ENCODE measurements around the gene NLGN1.

Gene NLGN1

DNA sequence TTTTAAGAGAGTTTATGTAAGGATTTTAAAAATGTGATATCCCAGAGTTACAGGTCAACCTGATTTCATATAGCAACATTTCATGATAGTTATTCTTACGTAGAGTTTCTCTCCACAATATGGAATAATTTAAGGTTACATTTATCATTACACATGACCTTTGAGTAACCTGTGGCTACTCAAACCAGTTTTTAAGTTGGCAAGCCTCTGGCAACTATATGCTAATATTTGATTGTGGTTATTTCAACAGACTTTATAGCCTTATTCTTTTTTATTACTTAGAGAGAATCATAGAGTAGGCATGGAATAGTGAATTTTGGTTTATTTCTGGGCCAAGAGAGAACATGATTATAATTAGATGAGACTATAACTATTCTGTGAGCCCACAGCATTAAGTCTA lies 504.9 kb downstream of the NLGN1 start:
- no peak for DNase-seq

DNA sequence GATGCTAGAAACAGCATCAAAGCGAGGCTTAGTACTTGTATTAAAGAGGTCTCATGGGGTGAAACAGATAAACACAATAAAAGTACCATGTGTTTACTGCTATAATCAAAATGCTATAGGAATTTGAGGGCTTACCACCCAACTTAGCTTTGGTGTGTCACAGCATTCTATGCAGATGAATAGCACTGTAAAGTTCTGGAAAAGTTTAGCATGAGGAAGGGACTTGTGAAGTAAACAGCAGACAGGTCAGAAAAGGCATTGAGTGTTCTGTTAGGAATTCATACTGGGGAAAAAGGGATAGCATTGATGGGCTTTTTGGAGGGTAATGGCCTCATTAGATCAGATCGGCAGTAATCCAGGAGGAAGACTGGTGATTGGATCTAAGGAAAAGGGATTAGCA lies 505.3 kb downstream of the NLGN1 start:
- no peak for DNase-seq

DNA sequence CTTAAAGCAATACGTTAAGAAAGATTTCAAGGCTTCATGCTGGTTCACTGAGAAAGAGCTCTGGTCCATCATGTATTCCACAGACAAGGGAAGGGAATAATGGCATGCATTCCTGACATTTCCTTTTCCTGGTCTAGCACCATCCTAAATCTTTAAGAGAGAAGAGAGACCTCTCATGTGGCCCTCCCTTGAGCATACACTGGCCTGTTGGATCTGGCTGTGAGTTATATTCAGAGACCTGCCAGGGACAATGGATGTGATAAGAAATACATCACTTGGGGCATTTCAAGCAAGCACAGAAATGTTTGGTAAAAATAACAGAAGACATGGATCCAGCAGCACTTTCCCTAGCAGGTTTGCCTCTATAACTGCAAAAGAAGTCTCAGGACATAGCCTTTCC lies 507.8 kb downstream of the NLGN1 start:
- no peak for DNase-seq

DNA sequence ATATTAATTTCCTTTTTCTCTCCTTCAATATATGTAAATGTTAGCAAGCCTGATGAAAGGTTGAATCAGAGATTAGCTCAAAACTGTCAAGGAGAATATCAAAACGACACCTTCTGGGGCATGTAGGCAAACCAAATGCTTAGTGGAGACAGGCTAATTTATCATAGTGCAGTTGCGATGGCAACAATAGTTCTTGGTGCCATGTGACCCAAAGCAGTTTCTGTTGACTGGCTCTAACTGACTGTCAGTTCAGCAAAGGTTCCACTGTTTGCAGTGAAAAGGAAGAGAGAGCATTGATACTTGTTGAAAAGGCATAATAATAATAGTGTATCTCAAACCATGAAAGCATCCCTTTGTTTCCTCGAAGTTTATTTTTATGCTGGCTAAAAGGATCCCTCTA lies 513.9 kb downstream of the NLGN1 start:
- DNase-seq = peak in 27 of 51 donors; percentile 2 to 62 (median 21)

DNA sequence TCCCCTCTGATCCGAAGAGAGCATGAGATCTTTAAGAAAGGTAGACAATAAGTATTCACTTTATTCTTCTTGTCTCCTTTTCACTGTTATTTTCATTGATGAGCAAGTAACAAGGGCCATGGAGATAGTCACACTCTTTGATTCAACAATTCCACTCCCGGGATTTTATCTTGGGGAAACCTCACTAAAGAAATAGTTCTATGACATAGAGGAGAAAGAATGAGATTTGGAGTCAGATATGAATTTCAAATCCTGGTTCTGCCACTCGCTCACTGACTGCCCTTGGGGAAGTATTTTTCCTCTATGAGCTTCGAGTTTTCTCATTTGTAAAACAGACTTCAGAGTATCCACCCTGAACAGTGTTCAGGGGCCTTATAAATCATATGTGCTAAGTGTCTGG lies 514.6 kb downstream of the NLGN1 start:
- peak in 2 of 51 donors; percentile 18 to 23 for DNase-seq

DNA sequence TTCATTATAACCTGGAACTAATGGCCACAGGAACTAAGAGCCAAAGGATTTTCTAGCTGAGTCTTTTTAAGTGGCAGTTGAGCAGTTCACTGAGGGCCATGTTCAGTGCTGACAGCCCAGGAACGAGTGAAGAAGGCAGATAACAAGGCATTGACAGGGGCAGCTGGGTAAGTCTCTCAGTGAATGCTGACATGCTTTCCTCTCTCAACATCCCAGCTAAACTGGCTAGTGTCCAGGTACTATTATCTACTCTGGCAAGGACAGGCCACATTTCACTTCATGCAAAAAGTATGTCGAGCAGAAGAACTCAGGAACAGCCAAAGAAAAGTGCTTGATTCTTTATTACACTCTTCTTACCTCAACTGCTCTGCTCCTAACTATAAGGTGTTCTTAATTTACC lies 515.9 kb downstream of the NLGN1 start:
- peak in 5 of 51 donors; percentile 3 to 48 (median 8) for DNase-seq

DNA sequence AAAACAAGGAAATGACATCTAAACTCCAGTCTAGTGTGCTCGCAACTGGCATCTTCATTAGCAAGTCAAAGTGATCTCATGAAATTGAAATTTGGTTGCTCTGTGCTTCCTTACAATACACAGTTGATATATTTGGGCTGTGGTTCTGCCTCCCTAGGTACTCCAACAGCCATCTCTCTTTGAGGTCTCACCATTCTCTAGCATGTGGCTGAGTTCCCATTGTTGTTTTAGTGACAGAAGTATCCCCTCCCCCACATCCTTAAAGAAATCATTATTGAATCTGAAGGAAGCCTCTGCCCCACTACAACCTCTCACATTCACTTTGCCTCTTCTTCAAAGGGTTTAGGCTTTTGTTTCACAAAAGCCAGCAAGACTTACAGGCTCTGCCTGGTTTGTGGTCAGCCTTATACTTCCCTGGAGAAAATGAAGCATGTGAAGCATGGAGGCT lies 516.5 kb downstream of the NLGN1 start:
- DNase-seq = no peak

DNA sequence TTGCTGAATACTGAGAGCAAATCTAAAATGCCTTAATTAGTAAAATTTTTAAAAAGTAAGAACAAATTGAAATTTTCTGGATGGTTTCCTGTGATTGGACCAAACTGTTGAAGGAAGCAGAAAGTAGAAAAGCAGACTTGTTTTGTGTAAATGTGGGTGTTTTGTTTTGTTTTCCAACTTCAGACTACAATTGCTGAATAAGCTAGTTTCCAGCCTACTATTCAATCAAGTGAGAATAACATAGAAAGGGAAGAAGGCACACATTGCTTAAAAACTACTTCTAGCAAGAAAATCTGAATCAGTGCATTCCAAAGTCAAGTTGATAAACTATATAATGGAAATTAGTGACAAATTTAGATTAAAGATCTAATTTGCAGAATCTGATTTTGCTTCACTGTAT lies 519.3 kb downstream of the NLGN1 start:
- no peak for DNase-seq

DNA sequence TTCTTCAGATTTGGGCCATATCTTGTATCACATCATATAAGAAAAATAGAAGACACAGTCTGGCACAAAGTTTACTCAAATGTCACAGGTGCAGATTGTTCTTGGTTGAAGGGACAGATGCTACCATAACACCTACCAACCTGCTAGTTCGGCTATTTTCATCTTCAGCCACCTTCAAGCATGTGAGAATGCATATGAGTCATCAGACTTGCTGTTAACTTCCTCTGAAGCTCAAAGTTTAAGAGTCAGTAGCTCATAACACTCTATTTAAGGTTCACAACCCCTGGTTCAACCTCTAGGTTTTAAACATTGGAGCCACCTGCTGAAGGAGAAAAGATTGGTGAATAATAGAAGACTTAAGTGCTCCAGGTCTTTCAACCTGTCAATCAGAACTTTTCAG lies 522.8 kb downstream of the NLGN1 start:
- DNase-seq = no peak

DNA sequence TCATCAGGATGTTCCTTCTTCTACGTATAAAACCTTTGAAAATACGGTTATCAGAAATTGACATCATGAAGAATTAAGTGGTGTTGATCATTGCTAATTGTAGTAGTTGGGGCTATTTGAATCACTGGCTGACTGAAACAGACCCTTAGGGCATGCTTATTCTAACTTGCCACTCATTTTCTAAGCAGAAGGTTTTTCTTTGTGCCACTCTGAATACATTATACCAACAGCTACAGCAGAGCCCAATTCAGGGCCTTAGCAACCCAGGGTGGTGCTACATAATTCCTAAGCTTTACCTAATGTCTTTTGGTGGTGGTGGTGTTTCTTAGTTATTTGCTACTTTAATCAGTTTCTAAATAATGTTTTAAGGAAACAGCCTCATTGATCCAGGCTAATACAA lies 524.2 kb downstream of the NLGN1 start:
- DNase-seq = no peak

DNA sequence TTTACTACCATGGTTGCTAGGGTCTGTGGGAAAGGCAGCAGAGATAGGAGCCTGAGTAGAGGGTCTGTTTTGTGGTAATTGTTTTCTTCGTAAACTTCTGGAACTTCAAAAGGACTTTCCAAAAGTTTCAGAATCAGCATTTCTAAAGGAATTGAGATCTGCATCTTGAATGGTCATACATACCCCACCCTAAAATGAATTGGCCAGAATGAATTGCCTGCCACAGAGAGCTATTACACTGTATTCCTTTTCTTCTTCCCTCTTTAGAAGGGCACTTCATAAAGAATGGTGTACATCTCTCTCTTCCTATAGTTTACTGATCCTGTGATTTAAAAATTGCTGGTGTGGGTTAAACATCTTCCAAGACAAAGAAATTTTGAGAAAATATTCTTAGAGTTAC lies 525.7 kb downstream of the NLGN1 start:
- DNase-seq = no peak

DNA sequence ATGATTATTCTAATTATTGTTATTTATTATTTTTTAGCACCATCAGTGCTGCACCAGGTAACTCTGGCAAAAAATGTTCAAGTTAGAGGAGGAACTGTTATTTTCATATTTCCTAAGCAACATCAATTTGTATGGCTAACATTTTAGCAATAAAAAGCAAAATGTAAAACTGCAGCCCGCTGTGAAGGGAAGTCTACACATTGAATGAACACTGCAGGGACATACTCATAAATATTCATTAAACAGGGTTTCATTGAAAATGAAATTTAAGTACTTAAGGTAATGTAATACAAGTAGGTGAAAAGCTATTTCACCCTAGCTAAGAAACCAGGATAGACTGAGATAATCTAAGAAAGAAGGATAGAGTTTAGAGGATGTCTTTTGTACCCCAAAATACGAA lies 532.7 kb downstream of the NLGN1 start:
- DNase-seq = no peak

DNA sequence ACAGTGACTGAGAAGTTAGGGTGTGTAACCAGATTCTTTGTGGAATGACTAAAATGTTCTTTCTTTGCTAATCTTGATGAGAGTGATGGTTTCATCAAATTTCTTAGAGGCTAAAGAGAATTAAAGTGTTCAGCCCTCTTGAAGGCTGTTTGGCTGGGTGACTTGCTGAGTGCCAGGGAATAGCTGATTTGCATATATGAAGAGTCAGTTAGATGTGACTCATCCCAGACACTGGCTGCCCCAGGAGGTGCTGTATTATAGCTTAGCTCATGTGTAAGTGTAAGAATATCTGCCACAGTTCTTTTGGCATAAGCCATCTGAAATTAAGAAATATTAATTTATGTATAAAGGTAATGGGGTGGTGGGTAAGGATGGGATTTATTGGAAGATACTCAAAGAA lies 535.1 kb downstream of the NLGN1 start:
- DNase-seq = peak in 7 of 51 donors; percentile 2 to 26 (median 10)

DNA sequence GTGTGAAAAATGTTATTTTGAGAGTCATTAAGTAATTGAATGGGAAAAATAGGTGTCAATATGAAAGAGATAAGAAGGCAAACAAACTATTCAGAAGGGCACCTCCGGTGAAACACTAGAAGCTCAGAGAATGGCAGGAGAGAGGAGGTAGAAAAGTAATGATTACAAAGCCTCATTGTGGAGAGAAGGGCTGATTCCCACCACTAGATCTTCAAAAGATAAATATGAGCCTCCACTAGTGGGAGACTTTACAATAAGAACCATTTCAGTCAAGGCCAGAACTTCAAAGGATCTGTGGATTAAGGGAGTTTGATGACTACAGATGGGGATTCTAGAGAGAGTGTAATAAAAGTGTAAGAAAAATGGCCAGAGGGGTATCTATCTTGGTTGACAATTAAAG lies 535.6 kb downstream of the NLGN1 start:
- DNase-seq = no peak

DNA sequence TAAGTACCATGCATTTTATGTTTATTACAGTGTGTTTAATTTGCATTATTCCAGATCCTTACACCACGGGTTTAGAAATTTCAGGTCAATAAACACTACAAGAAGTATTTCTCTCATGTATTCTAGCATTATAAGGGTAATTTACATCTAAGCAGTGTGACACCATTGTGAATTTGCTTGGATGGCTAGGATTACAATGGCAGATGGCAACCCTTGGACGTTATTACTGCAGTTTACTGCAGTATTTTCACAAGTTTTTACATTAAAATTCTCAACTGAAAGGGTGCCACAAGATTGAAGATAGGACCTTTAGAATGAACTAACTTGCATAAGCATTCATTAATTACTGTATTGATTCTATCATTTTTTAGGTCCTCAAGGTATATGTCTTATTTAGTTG lies 538.8 kb downstream of the NLGN1 start:
- DNase-seq = no peak

DNA sequence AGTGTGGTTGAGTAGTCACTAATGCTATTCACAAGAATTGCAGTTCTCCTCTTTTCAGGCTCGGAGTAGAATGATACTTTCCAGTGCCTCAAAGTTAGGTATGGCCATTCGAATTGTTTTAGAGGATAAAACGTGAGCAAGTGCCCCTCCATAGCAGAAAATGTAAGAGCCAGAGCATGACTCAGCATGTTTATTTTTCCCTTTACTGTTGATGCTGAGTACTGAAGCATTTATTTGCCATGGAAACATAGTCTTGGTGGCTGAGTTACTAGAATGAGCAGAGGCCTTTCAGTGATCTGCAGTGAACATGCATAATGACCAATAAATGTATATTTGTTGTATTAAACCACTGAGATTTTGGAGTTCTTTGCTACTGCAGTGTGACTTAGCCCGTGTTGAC lies 540.6 kb downstream of the NLGN1 start:
- DNase-seq = no peak

DNA sequence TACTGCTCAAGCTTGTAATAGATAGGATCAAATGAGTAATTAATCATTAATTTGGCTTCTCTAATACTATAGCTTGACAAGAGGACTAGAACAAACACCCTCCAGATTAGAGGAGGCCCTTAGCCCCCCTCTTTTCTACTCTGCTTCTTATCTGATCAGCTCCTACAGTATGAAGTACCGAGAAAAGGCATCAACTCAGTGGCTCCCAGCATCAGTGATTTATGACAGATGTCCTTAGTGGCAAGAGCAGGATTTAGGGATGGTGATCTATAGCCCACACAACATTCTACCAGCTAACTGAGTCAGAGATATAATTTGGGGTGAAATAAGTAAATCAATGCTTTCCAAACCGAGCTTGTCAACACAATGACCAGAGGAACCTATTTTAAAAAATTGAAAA lies 541.1 kb downstream of the NLGN1 start:
- no peak for DNase-seq

DNA sequence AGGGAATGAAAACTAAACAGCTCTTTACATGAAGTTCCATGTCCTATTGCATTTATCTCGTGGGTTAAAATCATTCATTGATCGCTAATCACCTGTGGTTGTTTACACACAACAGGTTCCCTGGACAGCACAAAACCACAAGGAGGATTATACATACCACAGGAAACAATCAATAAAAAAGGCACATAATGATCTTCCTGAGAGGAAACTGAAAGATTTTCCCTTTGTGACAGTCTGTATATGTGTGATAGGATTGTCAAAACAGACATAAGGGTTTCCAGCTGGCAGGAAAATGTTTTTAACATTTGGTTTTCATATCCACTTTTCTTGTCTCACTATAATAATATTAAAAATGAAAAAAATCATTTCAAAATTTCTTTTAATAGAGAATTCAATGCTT lies 541.8 kb downstream of the NLGN1 start:
- no peak for DNase-seq

DNA sequence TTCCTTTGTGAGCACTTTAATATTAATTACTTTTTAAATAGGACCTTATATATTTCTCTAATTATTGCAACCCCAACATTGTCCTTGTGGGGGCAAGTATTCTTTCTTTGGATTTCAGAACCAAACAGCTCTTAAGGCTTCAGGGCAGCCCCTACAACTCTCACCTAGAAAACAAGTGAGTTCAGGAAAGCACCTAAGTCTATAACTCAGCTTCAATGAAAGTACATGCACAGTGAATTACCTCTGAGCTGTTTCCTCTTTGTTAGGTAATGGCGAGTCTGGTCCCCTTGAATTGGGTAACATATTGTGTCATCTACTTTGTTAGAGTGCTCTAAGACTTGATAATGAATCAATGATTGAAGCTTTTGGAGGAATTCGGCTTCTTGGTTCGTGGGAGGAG lies 545.7 kb downstream of the NLGN1 start:
- no peak for DNase-seq

DNA sequence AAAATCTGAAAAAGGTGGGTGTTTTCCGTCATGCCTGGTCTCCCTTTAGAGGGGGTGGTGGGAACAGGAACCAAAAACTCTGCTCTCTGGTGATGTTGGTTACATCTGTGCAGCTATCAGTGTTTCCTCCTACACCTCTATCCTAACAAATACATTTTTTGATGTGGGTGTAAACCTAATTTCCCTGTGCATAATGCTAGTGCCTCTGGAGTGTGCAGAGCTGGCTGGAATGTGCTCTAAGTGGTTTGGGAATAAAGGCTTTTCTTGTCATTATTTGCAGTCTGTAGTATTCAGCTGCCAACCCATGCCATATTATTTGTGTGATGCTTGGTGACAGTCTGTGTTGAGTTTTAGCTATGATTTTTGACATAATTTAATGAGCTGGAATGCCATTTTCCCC lies 547.6 kb downstream of the NLGN1 start:
- no peak for DNase-seq

DNA sequence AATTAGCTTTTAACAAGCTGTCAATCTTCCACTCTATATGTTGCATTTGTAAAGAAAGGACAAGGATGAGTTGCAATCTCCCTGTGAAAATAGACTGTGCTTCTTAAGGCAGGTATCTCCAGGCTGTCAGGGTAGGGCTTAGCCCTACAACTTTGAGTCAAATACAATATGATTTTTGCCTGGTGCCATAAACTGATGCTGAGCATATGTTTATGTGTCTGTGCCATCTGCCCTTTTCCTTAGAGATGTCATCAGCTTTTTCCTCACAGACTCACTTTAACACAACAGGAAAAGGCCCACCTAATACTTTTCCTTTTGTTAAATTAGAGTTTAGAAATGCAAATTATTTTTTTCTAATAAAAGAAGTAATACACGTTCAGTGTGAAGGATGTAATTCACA lies 548.3 kb downstream of the NLGN1 start:
- no peak for DNase-seq

DNA sequence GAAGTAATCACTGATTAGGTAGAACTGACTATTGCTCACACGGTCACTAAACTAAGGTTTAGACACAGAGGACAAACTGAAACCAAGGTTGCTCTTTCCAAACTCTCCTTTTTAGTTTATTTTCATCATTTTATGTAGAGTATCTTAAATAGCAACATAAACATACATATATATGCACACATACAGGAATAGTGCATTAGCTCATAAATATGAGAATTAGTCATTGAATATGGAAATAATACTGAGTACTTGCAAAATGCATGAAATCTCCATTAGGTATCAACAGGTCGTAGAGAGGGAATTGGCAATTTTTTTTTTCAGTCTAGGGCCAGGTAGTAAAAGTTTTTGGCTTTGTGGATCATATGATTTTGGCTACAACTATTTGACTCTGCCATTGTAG lies 557.1 kb downstream of the NLGN1 start:
- DNase-seq = no peak

DNA sequence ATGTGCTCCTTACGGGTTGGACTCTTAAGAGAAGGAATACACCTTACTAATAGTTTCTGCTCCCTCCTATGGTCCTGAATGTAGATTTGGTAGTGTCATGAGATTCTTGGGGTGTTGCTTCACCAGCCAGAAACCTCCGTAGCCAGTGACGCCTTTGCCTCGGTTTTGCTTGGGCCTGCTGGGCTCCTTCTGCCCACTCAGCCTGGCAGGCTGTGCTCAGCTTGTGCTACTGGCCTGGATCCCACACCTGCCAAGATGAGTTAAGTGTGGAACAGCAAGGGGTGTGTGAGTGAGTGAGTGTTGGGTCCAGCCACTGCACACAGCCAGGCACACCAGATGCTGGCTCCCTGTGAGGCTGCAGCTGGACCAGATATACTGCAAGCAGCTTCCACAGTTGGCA lies 560.1 kb downstream of the NLGN1 start:
- DNase-seq = no peak

DNA sequence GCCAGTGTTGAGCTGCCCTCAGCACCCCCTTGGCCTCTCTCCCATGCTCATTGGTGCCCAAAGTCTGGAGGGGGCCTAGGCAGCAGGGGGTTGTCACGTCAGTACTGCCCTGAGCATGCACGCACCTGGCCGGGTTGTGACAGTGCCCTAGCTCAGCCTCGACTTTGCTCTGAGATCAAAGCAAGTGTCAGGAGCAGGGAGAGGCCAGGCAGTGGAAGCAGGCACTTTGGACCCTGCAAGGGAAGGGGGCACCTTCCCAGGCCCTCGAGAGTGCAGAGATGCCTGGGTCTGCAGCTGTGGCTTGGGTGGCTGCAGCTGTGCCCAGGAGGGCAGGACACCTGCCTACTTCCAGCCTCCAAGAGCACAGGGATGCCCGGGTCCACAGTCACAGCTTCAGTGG lies 561.3 kb downstream of the NLGN1 start:
- DNase-seq = no peak

DNA sequence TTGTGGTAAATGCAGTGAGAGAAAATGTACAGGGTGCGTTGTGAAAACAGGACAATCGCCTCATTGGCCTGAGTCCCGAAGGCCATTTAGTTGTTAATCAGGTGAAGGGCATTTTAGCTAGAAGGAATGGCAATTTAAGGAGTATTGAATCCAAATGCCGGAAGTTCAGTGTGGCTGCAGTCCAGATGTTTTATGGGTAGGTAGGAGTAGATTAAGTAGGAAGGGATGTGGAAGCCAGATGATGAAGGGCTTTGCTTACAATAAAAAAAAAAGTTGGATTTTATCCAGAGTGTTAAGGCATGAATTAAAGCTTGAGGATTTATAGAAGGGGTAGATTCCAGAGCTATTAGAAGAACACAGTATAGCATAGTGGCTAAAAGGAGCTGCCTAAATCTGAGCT lies 572.7 kb downstream of the NLGN1 start:
- no peak for DNase-seq

Measured in hypothalamus (tissue), 51 donors.